GM21717 (cell line): Measurements from ENCODE around the gene TMEM167A.
"Not testable (repeated sequence)": the region's sequence is repeated elsewhere in the genome, so short reads cannot be mapped to it uniquely, and the experiment has no call there.

Source experiments
- ATAC-seq: cut with Tn5 transposase; IDR thresholded peaks from one replicate; pipeline ENCODE4 v1.9.1; 2021; ENCODE audit warnings: mild to moderate bottlenecking, moderate library complexity; ENCODE audit not compliant: unreplicated experiment

Gene TMEM167A

GRCh38 chr5:83092619-83093018 is 15.4 kb upstream of the TMEM167A start:
- no peak for ATAC-seq

- no peak for ATAC-seq
These were observed 13.0 kb upstream of the TMEM167A start for GRCh38 chr5:83090169-83090568.

DNA sequence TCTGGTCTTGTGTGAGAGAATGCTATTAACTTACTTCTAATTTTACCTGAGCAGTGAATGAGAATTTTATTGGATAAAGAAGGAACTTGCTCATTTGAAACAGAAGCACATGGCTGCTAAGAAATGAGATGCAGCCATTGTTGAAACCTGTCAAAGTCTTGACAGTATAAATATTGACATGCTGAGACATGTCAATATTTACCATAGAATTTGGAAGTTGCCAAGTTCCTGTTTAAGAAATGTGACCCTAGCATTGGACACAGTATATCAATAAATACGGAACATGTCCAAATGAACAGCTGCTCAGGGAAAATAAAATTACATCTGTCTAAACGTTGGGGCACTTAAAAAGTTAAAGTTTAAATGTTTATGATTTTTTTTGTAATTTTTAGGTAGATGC is 7.9 kb upstream of the TMEM167A start:
- no peak for ATAC-seq

- ATAC-seq: no peak
These were observed 7.1 kb upstream of the TMEM167A start for GRCh38 chr5:83084336-83084735.

DNA sequence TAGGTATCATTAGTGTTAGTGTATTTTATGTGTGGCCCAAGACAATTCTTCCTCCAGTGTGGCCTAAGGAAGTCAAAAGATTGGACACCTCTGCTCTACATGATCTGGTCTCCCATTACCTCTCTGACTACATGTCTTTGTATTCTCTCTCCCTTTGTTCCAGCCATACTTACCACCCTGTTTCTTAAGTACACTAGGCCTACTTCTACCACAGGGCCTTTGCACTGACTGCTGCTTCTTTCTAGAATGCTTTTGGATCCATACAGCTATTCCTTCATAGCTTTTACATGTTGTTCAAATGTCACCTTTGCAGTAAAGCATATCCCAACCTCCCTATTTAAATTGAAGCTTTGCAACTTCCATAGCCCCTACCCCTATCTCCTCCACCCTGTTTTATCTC is 5.6 kb upstream of the TMEM167A start:
- ATAC-seq: no peak

GRCh38 chr5:83077662-83078261 is 568 bp upstream of the TMEM167A start:
- peak; percentile 11 for ATAC-seq

DNA sequence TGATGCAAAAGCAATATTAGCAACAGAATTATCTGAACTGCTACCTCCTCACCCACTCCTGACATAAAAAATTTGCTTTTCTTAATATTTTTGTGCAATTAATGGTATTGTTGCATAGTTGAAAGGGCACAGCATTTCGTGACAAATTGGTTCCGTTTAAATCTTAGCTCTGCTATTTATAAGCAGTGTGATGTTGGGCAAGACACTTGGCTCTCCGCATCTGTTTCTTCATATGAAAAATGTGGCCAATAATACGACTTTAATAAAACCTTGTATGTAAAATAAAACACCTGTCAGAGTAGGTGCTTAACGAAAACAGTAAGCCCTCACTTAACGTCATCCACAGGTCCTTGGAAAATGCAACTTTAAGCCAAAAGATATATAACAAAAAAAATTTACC is 4.2 kb downstream of the TMEM167A start:
- no peak for ATAC-seq

DNA sequence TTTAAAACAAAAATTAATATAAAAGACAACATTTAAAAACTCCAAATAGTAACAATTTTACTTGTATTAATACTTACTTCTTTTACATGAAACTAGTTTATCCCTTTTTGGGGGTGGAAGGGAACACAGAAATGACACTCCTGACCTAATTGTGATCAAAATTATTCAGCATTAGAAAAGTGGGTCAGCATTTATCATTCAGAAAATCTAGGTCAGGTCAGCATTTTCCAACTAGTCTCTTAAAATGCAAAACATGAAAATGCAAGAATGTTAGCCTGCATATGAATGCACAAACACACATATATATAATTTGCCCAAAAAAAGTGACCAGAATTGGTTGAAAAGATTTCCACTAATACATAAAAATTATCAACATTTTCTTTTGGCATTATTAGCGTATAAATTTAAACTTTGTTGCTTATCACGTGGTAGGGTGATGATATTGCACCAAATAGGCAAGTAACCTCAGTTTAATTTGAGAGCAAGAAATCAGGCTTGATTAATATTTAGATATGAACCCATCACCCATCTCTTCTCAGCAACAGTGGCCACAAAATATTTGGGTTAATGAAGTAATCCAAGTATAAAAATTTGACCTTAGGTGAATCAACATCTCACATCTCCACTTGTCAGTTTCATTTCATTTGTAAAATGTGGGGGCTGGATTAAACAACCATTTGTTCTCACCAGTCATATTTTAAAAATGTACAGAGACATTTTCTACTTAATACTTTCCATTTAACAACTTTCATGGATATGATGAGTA is 5.7 kb downstream of the TMEM167A start:
- ATAC-seq: no peak

- no peak for ATAC-seq
These were observed 7.9 kb downstream of the TMEM167A start for GRCh38 chr5:83069096-83069799.

DNA sequence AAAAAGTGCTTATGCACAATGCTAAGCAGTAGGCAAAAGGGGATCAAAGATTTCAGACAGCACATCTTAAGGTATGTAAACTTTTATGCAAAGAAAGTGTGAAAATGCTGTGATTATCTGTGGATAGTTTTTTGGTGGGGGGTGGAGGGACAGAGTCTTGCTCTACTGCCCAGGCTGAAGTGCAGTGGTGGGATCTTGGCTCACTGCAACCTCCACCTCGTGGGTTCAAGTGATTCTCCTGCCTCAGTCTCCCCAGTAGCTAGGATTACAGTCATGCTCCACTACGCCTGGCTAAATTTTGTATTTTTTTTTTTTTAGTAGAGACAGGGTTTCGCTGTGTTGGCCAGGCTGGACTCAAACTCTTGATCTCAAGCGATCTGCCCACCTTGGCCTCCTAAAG is 9.8 kb downstream of the TMEM167A start:
- not testable (repeated sequence) for ATAC-seq

- ATAC-seq: no peak
These were observed 10.6 kb downstream of the TMEM167A start for GRCh38 chr5:83066548-83067110.

GRCh38 chr5:83059341-83059740 is 17.9 kb downstream of the TMEM167A start:
- ATAC-seq: no peak

DNA sequence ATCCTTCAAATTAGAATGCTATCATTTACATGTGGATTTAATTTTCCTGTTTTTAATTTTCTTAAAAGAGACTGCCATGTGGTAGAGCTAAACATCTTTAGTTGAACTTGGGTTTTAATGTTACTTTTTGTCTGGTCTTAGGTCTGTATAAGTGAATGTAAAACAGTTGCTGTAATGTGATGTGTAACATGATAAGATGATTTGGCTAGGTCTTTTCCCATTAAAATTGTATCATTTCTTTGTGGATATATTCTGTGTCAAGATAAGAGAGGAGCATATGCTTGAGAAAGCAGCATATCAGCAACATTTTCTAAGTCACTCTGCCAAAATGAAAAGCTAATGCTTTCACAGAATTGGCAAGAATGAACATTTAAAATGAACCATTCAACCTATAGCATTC is 18.5 kb downstream of the TMEM167A start:
- no peak for ATAC-seq

DNA sequence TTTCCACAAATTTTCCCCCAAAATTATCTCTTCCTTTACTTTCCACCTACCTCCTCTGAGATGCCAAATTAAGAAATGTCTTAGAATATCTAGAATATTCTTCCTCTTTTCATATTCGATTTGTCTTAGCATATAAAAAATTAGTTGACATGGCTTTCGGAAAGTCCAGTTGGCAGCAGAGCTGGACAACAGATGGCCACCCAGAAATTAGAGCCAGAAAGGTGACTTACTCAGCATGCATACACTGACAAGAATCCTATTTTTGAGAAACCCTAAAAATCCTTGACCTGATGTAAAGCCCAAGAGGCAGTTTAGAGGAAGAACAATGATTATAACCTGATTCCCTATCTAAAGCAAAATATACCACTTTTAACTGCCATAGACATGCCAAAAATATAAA is 22.0 kb downstream of the TMEM167A start:
- ATAC-seq: no peak

DNA sequence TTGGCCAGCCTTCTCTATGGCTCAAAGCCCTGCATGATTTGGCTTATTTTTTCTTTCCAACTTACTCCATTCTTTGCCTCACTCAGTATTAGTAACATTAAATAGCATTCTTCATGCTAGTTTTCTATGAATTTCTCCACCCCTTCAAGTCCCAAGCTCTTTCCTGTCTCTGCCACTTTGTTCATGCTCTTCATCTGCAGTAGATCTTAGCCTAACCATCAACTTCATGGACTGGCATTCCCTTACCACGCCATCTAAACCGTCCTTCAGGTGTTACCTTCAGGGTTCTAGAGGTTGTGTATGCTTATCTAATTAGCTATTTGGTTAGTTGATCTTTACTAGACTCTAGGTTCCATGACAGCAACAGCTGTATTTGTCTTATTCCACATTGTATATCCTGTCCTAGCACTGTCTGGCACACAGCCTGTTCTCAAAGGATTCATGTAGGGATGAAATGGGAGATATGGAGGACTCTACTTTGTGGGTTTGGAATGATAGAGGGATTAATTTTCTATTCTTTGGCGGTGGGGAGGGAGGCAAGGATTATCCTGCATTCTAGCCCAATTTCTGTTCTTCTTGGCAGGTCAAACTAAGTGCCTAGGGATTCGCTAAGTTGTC is 26.4 kb downstream of the TMEM167A start:
- no peak for ATAC-seq

DNA sequence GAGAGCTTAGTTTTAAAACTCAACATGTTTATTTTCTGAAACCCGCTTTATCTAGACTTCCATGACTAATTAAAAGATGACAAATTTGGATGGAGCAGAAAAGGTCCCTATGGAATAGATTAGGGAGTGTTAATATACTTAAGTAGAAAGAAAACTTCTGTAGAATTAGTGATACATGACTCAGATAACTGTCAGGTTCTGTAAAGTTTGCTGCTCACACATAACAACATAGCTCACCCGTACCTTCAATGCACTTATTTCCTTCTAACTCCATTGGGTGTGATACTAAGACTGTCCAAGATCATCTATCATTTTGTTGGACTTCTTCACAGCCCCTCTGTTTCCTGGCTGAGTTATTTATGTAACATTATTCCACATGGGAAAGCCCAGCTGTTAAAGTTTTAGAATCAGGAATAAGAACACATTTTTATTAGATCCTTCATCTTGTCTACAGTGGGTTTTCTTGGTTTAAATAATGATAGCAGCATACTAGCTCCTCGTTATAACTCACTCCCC is 27.8 kb downstream of the TMEM167A start:
- no peak for ATAC-seq

GRCh38 chr5:83048811-83049210 is 28.4 kb downstream of the TMEM167A start:
- no peak for ATAC-seq

DNA sequence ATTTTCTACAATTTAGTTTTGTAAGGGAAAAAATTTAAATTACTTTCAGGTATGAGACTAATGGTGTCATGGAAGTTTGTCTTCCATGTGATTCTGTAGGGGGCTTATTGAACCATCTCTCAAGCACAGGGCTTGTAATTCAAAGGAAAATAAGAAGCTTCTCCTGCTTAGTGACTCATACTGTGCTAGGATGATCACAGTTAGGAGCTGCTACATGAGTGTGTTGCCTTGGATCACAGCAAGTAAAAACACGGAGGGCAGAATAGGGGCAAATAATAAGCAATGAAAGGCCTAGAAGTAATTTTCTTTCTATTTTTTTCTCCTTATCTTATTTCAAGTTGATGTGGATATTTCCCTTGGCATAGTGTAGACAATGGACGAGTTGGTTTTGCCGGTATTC is 28.9 kb downstream of the TMEM167A start:
- ATAC-seq: no peak

DNA sequence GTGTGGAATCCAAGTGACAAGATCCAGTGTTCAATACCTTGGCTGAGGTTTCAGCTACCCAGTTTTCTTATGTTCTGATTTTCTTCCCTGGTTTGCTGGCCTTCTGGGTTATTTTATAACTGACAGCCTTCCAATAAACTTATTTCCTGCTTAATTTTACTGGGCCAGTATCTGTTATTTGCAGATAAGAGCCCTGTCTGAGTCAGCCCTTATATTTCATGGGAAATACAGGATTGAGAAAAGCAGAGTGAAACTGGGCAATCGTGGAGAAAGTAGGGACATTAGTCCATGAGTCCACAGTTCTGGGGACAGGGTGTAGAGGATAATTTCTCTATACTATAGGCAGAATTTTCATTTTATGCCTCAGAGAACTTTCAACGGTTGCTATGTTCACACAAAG is 32.3 kb downstream of the TMEM167A start:
- ATAC-seq: no peak

GRCh38 chr5:83042507-83042906 is 34.7 kb downstream of the TMEM167A start:
- ATAC-seq: no peak

- ATAC-seq: no peak
These were observed 38.3 kb downstream of the TMEM167A start for GRCh38 chr5:83038924-83039323.
